ENCODE measurements around the gene MICA.
"Not testable (repeated sequence)": the region's sequence is repeated elsewhere in the genome, so short reads cannot be mapped to it uniquely, and the experiment has no call there.

MICA gene

GRCh38 chr6:31459864-31460263, 56.5 kb downstream of the MICA start:
- not testable (repeated sequence) for DNase-seq (ENCODE audit: low read depth, low spot score)

GRCh38 chr6:31460361-31461025, 57.1 kb downstream of the MICA start:
- no peak for DNase-seq (ENCODE audit: low read depth, low spot score)

GRCh38 chr6:31462026-31462963, 58.9 kb downstream of the MICA start:
- DNase-seq (ENCODE audit: low read depth, low spot score), result no peak

- peak; percentile 32 for DNase-seq (ENCODE audit: low read depth, low spot score)
Measured at GRCh38 chr6:31462964-31463870, 59.8 kb downstream of the MICA start.

- no peak for DNase-seq (ENCODE audit: low read depth, low spot score)
Measured at GRCh38 chr6:31464252-31465184, 61.1 kb downstream of the MICA start.
